SIG-M5 treated with dmso at 0.1 percent for 504 hours (cell line): ENCODE measurements around the gene NDUFB2.
"Not testable (repeated sequence)": the region's sequence is repeated elsewhere in the genome, so short reads cannot be mapped to it uniquely, and the experiment has no call there.

Experiments
- DNase-seq: peaks from one replicate; lab custom pipeline; 2025; ENCODE audit not compliant: unreplicated experiment; lab: John Stamatoyannopoulos, UW

Gene NDUFB2

GRCh38 chr7:140689199-140690152 is 7.0 kb upstream of the NDUFB2 start:
- DNase-seq: no peak

GRCh38 chr7:140691376-140692045 is 5.0 kb upstream of the NDUFB2 start:
- DNase-seq: no peak

GRCh38 chr7:140693849-140694248 is 2.7 kb upstream of the NDUFB2 start:
- DNase-seq: not testable (repeated sequence)

DNA sequence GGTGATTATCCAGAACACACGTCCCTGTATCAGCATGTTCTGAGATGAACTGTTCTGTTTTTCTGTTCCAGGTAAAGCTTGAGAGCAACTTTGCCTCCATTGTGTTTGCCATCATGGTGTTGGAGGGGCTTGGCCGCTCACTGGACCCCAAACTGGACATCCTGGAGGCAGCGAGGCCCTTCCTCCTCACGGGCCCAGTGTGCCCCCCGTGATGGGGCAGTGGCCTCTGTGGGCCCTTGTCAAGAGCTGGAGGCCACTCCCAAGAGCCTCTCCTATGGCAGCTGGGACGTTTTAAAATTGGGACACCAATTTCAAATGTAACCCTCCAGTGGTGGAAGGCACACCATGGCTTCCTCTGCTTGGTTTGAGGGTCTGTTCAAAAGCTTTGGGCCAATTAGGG is 1.9 kb upstream of the NDUFB2 start:
- no peak for DNase-seq

DNA sequence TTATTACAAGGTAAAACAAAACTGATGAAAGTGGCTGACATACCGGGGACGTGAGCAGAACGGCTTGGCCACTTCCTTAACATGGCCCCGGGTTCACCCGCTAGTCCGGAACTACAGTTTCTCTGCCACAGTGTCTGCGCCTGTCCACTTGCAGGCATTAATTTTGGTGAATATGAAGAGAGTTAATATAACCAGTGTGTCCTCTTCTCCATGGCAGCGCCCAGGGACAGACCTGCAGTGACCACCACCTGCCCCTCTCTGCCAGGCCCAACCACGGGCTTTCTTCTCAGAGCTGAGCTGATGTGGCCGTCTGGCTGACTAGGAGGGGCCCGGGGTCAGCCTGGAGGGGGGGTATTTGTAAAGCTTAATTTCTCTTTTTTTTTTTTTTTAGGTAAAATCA is 1.1 kb upstream of the NDUFB2 start:
- no peak for DNase-seq

GRCh38 chr7:140696024-140696679 is 356 bp upstream of the NDUFB2 start:
- DNase-seq: peak; percentile 75

- DNase-seq: no peak
Observed at GRCh38 chr7:140697447-140698143, 1.1 kb downstream of the NDUFB2 start.

GRCh38 chr7:140698477-140698876 is 2.0 kb downstream of the NDUFB2 start:
- DNase-seq: no peak

DNA sequence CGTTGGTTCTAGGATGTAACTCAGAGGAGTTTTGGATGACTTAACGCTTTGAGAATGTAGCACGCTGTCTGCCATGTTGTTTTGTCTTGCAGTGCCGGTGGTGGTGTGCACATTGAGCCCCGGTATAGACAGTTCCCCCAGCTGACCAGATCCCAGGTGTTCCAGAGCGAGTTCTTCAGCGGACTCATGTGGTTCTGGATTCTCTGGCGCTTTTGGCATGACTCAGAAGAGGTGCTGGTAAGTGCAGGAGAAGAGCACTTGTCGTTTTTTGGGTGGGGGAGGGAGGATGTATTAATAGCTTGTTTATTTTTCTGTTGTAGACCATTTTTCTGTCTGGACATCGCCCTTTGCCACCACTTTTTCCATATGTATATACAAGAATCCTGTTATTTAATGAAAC is 6.3 kb downstream of the NDUFB2 start:
- no peak for DNase-seq

DNA sequence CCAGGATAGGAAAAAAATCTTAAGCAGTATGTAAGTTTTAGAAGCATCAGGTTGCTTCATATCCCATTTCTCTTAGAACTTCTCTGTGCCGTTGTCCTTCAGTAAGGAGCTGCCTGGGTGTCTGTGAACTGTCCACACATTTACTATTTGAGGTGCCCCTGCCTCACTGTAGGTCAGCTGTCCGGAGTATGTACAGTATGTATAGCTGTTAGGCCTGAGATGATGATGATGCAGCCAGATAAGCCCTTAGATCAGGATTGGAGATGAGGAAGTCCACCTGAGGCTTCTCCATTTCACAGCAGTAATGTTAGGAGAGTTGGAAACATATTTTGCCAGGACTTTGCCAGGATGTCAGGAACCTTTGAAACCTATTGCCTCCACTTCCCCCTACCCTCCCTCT is 7.7 kb downstream of the NDUFB2 start:
- no peak for DNase-seq

- no peak for DNase-seq
Observed at GRCh38 chr7:140707132-140707531, 10.6 kb downstream of the NDUFB2 start.

- DNase-seq: not testable (repeated sequence)
Observed at GRCh38 chr7:140708764-140709163, 12.3 kb downstream of the NDUFB2 start.

- not testable (repeated sequence) for DNase-seq
Observed at GRCh38 chr7:140712392-140712791, 15.9 kb downstream of the NDUFB2 start.

DNA sequence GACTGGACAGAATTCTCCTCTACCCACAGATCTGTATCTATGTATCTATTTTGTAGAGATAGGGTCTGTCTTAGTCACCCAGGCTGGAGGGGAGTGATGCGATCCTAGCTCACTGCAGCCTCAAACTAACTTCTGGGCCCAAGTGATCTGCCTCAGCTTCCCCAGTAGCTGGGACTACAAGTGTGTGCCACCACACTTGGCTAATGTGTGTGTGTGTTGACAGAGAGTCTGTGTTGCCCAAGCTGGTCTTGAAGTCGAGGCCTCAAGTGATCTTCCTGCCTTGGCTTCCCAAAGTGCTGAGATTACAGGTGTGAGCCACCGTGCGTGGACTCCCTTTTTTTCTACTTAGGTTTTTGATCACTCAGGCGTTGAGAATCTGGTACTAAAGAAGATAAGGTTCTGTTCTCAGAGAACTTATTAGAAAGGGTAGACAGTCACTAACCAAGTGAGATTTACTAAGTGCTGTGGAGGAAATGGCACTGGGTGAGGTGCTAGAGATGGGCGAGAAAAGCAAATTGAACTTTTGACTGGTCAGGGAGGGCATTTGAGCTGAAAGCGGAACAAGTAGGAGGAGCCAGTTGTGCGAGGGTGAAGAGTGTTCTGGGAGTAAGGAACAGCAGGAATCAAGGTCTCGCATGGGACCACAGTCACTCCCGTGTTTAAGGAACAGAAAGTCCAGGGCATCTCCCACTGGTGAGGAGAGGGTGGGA is 18.0 kb downstream of the NDUFB2 start:
- no peak for DNase-seq

DNA sequence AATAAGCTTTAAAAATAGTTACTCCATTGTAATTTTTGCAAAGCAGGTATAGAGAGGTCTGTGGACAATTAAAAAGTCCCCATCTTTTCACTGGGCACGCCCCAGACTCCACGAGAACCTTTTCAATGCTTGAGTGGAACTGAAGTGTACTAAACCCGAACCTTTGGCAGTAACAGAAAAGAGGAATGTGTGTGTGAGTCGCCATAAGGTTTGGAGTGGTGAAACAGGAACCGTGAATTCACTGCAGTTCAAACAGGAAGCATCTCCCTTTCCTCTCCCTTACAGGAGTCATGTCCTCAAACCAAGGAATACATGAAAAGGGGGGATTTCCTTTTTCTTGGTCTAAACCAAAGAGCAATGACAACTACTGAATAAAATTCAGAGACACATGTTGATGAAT is 23.2 kb downstream of the NDUFB2 start:
- DNase-seq: peak; percentile 45

GRCh38 chr7:140722254-140722653 is 25.7 kb downstream of the NDUFB2 start:
- no peak for DNase-seq

GRCh38 chr7:140723006-140723405 is 26.5 kb downstream of the NDUFB2 start:
- DNase-seq: no peak

GRCh38 chr7:140723574-140723973 is 27.1 kb downstream of the NDUFB2 start:
- no peak for DNase-seq

- DNase-seq: no peak
Observed at GRCh38 chr7:140724706-140725105, 28.2 kb downstream of the NDUFB2 start.

GRCh38 chr7:140726281-140726680 is 29.8 kb downstream of the NDUFB2 start:
- DNase-seq: peak; percentile 22
